Fibroblast of skin of abdomen (primary cell): Measurements from ENCODE around the gene KLHDC10.
A peak's percentile ranks its signal among the peaks of the same experiment; 100 is the strongest.
"Not testable (repeated sequence)": the region's sequence is repeated elsewhere in the genome, so short reads cannot be mapped to it uniquely, and the experiment has no call there.

Experiments
- DNase-seq: peaks from one replicate; pipeline ENCODE4 v3.0.0-alpha.2; 2013

Gene KLHDC10

GRCh38 chr7:130123501-130123900, 53.2 kb downstream of the KLHDC10 start:
- no peak for DNase-seq

- no peak for DNase-seq
Observed at GRCh38 chr7:130124711-130125110, 54.4 kb downstream of the KLHDC10 start.

GRCh38 chr7:130126840-130127239, 56.5 kb downstream of the KLHDC10 start:
- DNase-seq = not testable (repeated sequence)

GRCh38 chr7:130127404-130127803, 57.1 kb downstream of the KLHDC10 start:
- DNase-seq = no peak

- peak; percentile 60 for DNase-seq
Observed at GRCh38 chr7:130127821-130128317, 57.5 kb downstream of the KLHDC10 start.

GRCh38 chr7:130129011-130129411, 58.7 kb downstream of the KLHDC10 start:
- DNase-seq = no peak

- DNase-seq = no peak
Observed at GRCh38 chr7:130131191-130131834, 61.0 kb downstream of the KLHDC10 start.

- no peak for DNase-seq
Observed at GRCh38 chr7:130131964-130132875, 61.9 kb downstream of the KLHDC10 start.

- DNase-seq = no peak
Observed at GRCh38 chr7:130133029-130133782, 62.9 kb downstream of the KLHDC10 start.

- no peak for DNase-seq
Observed at GRCh38 chr7:130134106-130134636, 63.8 kb downstream of the KLHDC10 start.

GRCh38 chr7:130134726-130135125, 64.4 kb downstream of the KLHDC10 start:
- DNase-seq = no peak

- no peak for DNase-seq
Observed at GRCh38 chr7:130135208-130136205, 65.2 kb downstream of the KLHDC10 start.

- DNase-seq = no peak
Observed at GRCh38 chr7:130136579-130137167, 66.3 kb downstream of the KLHDC10 start.

- no peak for DNase-seq
Observed at GRCh38 chr7:130137207-130137606, 66.9 kb downstream of the KLHDC10 start.

- DNase-seq = no peak
Observed at GRCh38 chr7:130139193-130139960, 69.0 kb downstream of the KLHDC10 start.

GRCh38 chr7:130140551-130141160, 70.3 kb downstream of the KLHDC10 start:
- no peak for DNase-seq

- peak; percentile 74 for DNase-seq
Observed at GRCh38 chr7:130141161-130141883, 71.0 kb downstream of the KLHDC10 start.

GRCh38 chr7:130141884-130142653, 71.7 kb downstream of the KLHDC10 start:
- DNase-seq = no peak
